Measurements from ENCODE around the gene MMP7. TPM values are rescaled to one million over a fixed set of nuclear protein-coding genes. Genes with fewer than 3 reads are reported as not detected.
A peak's percentile ranks its signal among the peaks of the same experiment; 100 is the strongest.

MMP7 gene
- total and polyA plus RNA-seq, 5 donors: not detected

- no peaks in the 10 kb centered on the region for H3K27me3 ChIP-seq (ENCODE audit: control insufficient read depth, insufficient read depth)
- ATAC-seq (peak; percentile 77 to 80), DNase-seq (no peak)
- H3K9me3 ChIP-seq (ENCODE audit: control insufficient read depth, low read length): no peaks in the 10 kb centered on the region
- H3K4me3 ChIP-seq (ENCODE audit: low read length): no peak overlapping the region
- no peaks in the 10 kb centered on the region for H3K4me1 ChIP-seq (ENCODE audit: control insufficient read depth, insufficient read depth, low read length)
- intact Hi-C loops (cut with DNase I): loop anchor here (5.0 to 10.0 kb wide), 4 partner anchors 151 to 211 kb away; partner anchors contain the start of gene BIRC2 (in 1 of the 4)
- WGBS: 32% methylated on average over 12 of the region's 12 CpGs
- no peak overlapping the region for H3K27ac ChIP-seq (ENCODE audit: low read length)
Observed at GRCh38 chr11:102495161-102496042, 35.1 kb downstream of the MMP7 start.

DNA sequence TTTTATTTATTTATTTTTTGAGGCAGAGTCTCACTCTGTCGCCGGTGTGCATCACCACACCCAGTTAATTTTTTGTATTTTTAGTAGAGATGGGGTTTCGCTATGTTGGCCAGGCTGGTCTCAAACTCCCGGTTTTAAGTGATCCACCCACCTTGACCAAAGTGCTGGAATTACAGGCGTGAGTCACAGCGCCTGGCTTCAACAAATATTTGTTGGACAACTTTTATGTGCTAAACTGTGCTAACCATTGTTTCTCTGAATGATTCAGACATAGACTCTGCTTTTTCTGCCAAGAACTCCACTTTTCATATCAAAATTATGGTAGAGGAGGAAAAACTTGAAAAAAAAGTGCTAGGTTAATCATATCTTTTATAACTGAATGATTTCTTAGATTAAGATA, 36.3 kb downstream of the MMP7 start:
- no peak for DNase-seq
- WGBS: 67% methylated on average over 6 of the region's 6 CpGs
- no peak overlapping the region for H3K27ac ChIP-seq (ENCODE audit: low read length)
- no peaks in the 10 kb centered on the region for H3K4me1 ChIP-seq (ENCODE audit: control insufficient read depth, insufficient read depth, low read length)
- intact Hi-C loops (cut with DNase I): loop anchor here in 3 of 4 donors (5.0 to 10.0 kb wide), 3 partner anchors 102 to 209 kb away; partner anchors contain the start of gene BIRC2 (in 1 of the 3)
- H3K9me3 ChIP-seq (ENCODE audit: control insufficient read depth, low read length): no peaks in the 10 kb centered on the region
- H3K27me3 ChIP-seq (ENCODE audit: control insufficient read depth, insufficient read depth): no peaks in the 10 kb centered on the region
- ATAC-seq: peak in 1 of 2 donors; percentile 42
- H3K4me3 ChIP-seq (ENCODE audit: low read length): no peak overlapping the region

DNA sequence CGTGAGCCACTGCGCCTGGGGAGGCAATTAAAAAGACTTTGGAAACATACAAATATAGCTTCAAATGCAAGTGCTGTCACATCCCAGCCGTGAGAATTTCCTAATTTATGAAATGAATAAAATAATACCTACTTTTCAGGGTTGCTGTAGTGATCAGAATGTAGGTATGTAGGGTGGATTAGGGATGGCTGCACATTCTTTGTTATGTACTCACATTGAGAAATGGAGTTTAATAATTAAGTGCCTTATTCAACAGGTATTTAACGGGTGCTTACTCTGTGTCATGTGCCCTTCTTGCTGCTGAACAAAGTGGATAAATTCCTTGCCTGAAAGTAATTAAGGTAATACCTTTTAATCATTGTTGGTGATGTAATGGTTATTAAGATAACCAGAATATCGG, 37.0 kb downstream of the MMP7 start:
- Histone ChIP-seq H3K4me1 (ENCODE audit: control insufficient read depth, insufficient read depth, low read length) (no peaks in the 10 kb centered on the region), H3K27ac (ENCODE audit: low read length) (no peak overlapping the region), H3K27me3 (ENCODE audit: control insufficient read depth, insufficient read depth) (no peaks in the 10 kb centered on the region), H3K9me3 (ENCODE audit: control insufficient read depth, low read length) (no peaks in the 10 kb centered on the region), H3K4me3 (ENCODE audit: low read length) (no peak overlapping the region)
- intact Hi-C loops (cut with DNase I): loop anchor here in 3 of 4 donors (5.0 to 10.0 kb wide), 3 partner anchors 101 to 209 kb away; partner anchors contain the start of gene BIRC2 (in 1 of the 3)
- no peak for DNase-seq
- no peak for ATAC-seq
- 87% methylated on average over 5 of the region's 5 CpGs for WGBS

DNA sequence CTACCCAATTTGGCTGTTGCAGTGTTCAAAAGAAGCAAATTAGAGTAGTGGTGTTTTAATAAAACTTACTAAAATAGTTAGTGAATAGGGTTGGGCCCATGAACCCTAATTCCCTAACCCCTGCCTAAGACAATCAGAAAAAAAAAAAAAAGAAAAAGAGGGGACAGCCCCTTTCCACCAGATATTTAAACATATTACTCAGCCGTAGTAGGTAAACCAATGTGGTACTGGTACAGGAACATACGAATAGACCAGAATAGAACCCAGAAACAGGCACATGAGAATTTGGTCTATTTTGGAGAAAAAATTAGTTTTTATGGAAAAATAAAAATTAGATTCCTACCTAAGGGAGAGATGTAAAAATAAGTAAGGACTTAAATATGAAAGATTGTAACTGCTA, 38.6 kb downstream of the MMP7 start:
- no peaks in the 10 kb centered on the region for H3K27me3 ChIP-seq (ENCODE audit: control insufficient read depth, insufficient read depth)
- WGBS: 95% methylated on average over 2 of the region's 2 CpGs
- intact Hi-C loops (cut with DNase I): loop anchor here in 3 of 4 donors (5.0 to 10.0 kb wide), 3 partner anchors 100 to 207 kb away; partner anchors contain the start of gene BIRC2 (in 1 of the 3)

DNA sequence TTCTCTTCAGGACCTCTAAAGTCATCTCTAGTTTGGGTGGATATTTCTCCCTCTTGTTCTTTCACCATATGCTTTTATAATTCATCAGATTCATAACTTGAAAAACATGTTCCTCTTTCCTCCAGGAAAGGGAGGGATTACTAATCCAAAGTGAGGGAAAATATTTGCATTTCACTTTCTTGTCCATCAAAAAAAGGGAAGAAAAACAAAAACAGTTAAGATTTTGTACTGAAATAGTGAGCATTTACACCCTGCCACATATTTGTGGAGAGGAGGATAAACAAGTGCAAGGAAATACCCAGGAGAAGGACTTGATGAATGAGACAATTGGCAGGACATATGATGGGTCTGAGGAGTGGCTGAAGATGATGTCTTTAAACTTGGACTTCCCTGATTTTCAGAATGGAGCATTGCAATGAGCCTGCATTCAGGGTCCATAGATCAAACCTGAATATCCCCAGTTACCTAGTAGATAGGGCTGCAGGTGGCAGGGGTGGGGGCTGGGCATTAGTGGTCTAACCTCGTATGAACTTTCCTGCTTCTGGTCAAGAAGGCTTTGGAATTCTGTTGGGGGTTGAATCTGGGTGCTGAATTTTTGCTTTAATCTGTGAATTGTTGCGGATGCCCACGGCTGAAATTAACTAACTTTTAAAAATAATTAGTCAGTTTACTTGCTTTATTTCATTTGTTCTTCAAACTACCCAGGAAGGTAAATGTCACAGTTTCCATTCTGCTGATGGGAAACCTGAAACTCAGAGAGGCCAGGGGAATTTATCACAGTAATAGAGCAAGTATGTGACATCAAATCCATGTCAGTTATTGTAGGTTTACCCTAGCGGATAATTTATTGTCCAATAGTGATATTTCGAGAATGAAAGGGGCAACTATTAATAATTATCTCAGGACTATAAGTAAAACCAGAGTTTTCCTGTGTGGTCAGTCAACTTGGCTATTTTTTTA, 41.1 kb downstream of the MMP7 start:
- WGBS: 80% methylated on average over 5 of the region's 5 CpGs
- Histone ChIP-seq H3K27me3 (ENCODE audit: control insufficient read depth, insufficient read depth) (no peaks in the 10 kb centered on the region), H3K27ac (ENCODE audit: low read length) (no peak overlapping the region), H3K4me1 (ENCODE audit: control insufficient read depth, insufficient read depth, low read length) (no peaks in the 10 kb centered on the region), H3K4me3 (ENCODE audit: low read length) (no peak overlapping the region), H3K9me3 (ENCODE audit: control insufficient read depth, low read length) (no peaks in the 10 kb centered on the region)
- DNase-seq: no peak
- intact Hi-C loops (cut with DNase I): loop anchor here (5.0 to 10.0 kb wide), 3 partner anchors 97 to 205 kb away; partner anchors contain the start of gene BIRC2 (in 1 of the 4)
- no peak for ATAC-seq

More for the DNA sequence above, 38.6 kb downstream of the MMP7 start:
- no peaks in the 10 kb centered on the region for H3K4me1 ChIP-seq (ENCODE audit: control insufficient read depth, insufficient read depth, low read length)
- DNase-seq (no peak), ATAC-seq (no peak)
- H3K4me3 ChIP-seq (ENCODE audit: low read length): no peak overlapping the region
- H3K27ac ChIP-seq (ENCODE audit: low read length): no peak overlapping the region
- H3K9me3 ChIP-seq (ENCODE audit: control insufficient read depth, low read length): no peaks in the 10 kb centered on the region

GRCh38 chr11:102488208-102488607, 42.3 kb downstream of the MMP7 start:
- no peaks in the 10 kb centered on the region for H3K4me1 ChIP-seq (ENCODE audit: control insufficient read depth, insufficient read depth, low read length)
- no peak for DNase-seq
- no peaks in the 10 kb centered on the region for H3K27me3 ChIP-seq (ENCODE audit: control insufficient read depth, insufficient read depth)
- H3K9me3 ChIP-seq (ENCODE audit: control insufficient read depth, low read length): no peaks in the 10 kb centered on the region
- intact Hi-C loops (cut with DNase I): loop anchor here in 1 of 4 donors (5.0 to 10.0 kb wide), 2 partner anchors 96 to 203 kb away; no protein-coding TSS in a partner anchor
- 76% methylated on average over 3 of the region's 3 CpGs for WGBS
- ATAC-seq: no peak
- no peak overlapping the region for H3K4me3 ChIP-seq (ENCODE audit: low read length)
- no peak overlapping the region for H3K27ac ChIP-seq (ENCODE audit: low read length)

GRCh38 chr11:102487214-102487613, 43.3 kb downstream of the MMP7 start:
- intact Hi-C loops (cut with DNase I): loop anchor here in 1 of 4 donors (5.0 to 10.0 kb wide), 2 partner anchors 95 to 202 kb away; no protein-coding TSS in a partner anchor

GRCh38 chr11:102486584-102486983, 44.0 kb downstream of the MMP7 start:
- Histone ChIP-seq H3K4me3 (ENCODE audit: low read length) (no peak overlapping the region), H3K4me1 (ENCODE audit: control insufficient read depth, insufficient read depth, low read length) (no peaks in the 10 kb centered on the region), H3K9me3 (ENCODE audit: control insufficient read depth, low read length) (no peaks in the 10 kb centered on the region), H3K27ac (ENCODE audit: low read length) (no peak overlapping the region), H3K27me3 (ENCODE audit: control insufficient read depth, insufficient read depth) (no peaks in the 10 kb centered on the region)
- no peak for DNase-seq
- ATAC-seq: no peak
- WGBS: 95% methylated on average over 2 of the region's 2 CpGs
- intact Hi-C loops (cut with DNase I): loop anchor here in 1 of 4 donors (5.0 to 10.0 kb wide), 2 partner anchors 94 to 202 kb away; no protein-coding TSS in a partner anchor

More at GRCh38 chr11:102487214-102487613, 43.3 kb downstream of the MMP7 start:
- no peak overlapping the region for H3K4me3 ChIP-seq (ENCODE audit: low read length)
- H3K9me3 ChIP-seq (ENCODE audit: control insufficient read depth, low read length): no peaks in the 10 kb centered on the region
- no peaks in the 10 kb centered on the region for H3K4me1 ChIP-seq (ENCODE audit: control insufficient read depth, insufficient read depth, low read length)
- DNase-seq: no peak
- H3K27me3 ChIP-seq (ENCODE audit: control insufficient read depth, insufficient read depth): no peaks in the 10 kb centered on the region
- WGBS: 92% methylated on average over 1 of the region's 1 CpG
- ATAC-seq: no peak
- no peak overlapping the region for H3K27ac ChIP-seq (ENCODE audit: low read length)

GRCh38 chr11:102485095-102485722, 45.3 kb downstream of the MMP7 start:
- Histone ChIP-seq H3K27ac (ENCODE audit: low read length) (no peak overlapping the region), H3K9me3 (ENCODE audit: control insufficient read depth, low read length) (no peaks in the 10 kb centered on the region), H3K27me3 (ENCODE audit: control insufficient read depth, insufficient read depth) (no peaks in the 10 kb centered on the region), H3K4me1 (ENCODE audit: control insufficient read depth, insufficient read depth, low read length) (no peaks in the 10 kb centered on the region), H3K4me3 (ENCODE audit: low read length) (no peak overlapping the region)
- ATAC-seq (no peak), DNase-seq (no peak)
- intact Hi-C loops (cut with DNase I): loop anchor here in 1 of 4 donors (5.0 to 10.0 kb wide), 2 partner anchors 93 to 200 kb away; no protein-coding TSS in a partner anchor
- WGBS: 83% methylated on average over 2 of the region's 2 CpGs

- WGBS: 83% methylated on average over 3 of the region's 3 CpGs
- Histone ChIP-seq H3K4me1 (ENCODE audit: control insufficient read depth, insufficient read depth, low read length) (no peaks in the 10 kb centered on the region), H3K4me3 (ENCODE audit: low read length) (no peak overlapping the region), H3K9me3 (ENCODE audit: control insufficient read depth, low read length) (no peaks in the 10 kb centered on the region), H3K27me3 (ENCODE audit: control insufficient read depth, insufficient read depth) (no peaks in the 10 kb centered on the region), H3K27ac (ENCODE audit: low read length) (no peak overlapping the region)
- intact Hi-C loops (cut with DNase I): loop anchor here in 1 of 4 donors (10.0 kb wide), 1 partner anchor 198 kb away; no protein-coding TSS in a partner anchor
- ATAC-seq (no peak), DNase-seq (no peak)
Observed at GRCh38 chr11:102482433-102482832, 48.1 kb downstream of the MMP7 start.
